HL-60/S4 treated with phorbol 12-myristate 13-acetate at 8.2 ng/mL for 4 days and 3 days (cell line): ENCODE results near the gene TMEM117.

Source experiments
- in situ Hi-C: fragments of 300-500 bp; cut with MboI; formaldehyde crosslinking; loops from 2 replicates; pipeline ENCODE4 v1.15.0; 2022; ENCODE audit warnings: low sequenced_read_pairs

TMEM117 gene

DNA sequence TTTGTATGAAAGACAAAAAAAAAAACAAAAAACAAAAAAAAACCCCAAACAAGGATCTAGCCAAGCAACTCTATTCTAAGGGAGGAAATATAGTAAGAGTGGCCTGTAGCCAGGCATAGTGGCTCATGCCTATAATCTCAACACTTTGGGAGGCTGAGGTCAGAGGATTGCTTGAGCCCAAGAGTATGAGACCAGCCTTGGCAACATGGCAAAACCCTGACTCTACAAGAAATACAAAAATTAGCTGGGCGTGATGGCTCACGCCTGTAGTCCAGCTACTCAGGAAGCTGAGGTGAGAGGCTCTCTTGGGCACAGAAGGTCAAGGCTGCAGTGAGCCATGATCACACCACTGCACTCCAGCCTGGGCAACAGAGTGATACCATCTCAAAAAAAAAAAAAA is 47.9 kb downstream of the TMEM117 start:
- in situ Hi-C loops: no loop called here

DNA sequence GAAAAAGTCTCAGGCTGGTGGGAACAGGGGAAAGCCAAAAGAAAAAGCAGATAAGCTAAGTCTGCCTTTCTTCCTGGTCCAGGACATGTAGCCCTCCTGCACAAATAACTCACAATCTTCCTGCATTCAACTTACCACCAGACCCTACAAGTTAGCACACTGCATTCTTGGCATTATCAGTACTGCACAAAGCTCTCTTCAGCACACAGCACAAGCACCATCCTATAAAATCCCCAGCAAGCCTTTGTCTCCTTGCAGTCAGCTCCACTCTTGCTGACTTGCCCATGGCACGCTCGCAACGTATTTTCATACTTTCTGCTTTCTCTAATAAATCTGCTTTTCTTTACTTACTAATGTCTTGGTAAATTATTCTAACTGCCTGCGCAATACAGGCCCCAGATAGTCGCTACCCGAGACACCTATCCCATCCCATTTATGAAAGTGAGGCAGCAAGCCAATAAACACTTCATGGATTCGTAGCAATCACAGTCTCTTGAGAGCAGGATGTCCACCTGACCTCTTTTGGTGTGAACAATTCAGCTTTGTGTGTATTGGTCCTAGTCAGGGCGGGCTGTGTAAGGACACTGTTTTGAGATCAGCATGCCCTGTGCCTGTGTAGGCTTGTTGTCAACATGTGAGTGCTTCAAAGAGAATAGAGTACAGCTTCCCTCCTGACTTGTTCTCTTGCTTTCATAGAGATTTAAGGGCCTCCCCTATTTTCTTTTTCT is 49.0 kb downstream of the TMEM117 start:
- in situ Hi-C loops: no loop called here

DNA sequence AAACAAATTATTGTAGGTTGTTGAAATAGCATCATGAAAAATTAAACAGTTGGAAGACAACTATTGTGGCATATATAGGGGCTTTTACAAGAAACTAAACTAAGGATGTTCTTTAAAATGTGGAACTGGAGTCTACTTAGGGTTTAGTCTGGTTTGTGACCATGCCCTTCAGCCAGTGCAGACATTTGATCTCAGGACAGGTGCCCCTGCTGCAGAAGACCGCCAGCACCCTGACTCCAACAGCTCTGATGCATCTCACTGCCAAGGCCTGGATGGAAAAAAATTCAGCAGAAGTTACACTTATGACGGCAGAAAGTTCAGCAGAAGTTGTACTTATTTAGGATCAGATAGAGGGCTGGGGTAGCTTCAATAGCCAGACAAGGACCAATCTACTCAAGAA is 51.5 kb downstream of the TMEM117 start:
- in situ Hi-C loops: no loop called here

DNA sequence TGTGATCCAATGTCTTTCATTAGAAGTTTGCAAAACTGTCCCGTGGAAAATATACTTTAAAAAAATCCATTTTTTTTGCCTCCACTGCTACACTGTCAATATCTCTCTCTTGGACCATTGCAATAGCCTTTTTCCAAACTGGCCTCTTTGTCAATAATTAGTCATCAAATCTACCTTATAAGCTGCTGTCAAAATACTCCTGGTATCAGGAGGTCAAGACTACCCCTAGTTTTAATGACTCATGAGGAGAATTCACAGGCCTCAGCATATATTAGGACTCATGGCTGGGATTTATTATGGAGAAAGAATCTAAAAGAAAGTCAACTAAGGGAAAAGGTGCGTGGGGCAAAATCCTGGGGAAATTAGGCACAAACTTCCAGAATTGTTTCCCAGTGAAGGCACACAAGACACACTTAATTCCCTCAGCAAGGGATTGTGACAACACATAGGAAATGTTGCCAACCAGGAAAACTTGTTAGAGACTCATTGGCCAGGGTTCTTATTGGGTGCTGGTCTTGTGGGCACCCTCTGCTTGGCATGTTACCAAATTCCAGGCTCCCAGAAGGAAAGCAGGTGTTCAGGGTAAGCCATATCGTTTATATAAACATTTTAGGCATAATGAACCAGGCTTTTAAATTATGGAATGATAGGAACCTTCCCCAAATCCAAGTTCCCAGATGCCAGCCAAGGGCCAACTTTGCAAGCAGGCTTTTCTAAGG is 56.1 kb downstream of the TMEM117 start:
- in situ Hi-C loops: no loop called here

DNA sequence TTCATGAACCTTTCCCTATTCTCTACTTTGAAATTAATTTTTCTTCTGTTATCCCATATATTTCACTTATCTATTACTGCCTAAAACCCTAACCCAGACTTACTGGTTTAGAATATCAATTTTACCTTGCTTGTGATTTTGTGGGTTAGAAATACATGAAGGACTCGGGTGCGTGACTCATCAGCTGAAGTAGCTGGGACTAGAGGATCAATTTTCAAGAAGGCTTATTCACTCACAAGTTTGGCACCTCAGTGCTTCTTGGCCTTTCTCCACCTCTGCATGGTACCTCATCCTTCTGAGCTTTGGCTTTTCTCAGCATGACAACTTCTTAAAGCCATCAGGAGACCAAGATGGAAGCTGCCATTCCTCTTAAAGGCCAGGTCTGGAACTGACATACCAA is 57.8 kb downstream of the TMEM117 start:
- in situ Hi-C loops: no loop called here

DNA sequence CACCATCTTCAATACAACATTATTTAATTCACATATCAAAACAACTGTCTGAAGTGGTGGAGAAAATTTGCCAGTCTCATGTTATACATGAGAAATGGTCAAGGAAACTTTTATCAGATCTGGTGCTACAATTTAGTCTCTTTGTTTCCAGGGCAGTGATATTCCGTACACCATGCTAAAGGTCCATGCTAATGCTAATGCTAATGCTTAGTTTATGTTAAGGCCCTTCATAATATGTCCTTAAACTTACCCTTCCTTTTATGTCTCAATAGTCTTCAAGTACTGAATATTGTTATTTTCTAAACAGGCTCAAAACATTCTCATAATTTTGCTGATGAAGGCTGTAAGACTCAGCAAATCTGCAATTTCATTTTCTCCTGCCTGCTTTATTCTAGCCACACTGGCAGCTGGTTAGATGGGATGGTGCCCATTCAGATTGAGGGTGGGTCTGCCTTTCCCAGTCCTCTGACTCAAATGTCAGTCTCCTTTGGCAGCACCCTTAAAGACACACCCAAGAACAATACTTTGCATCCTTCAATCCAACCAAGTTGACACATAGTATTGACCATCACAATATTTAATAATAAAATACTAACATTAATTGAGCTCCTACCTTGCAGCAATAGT is 59.8 kb downstream of the TMEM117 start:
- in situ Hi-C loops: no loop called here

DNA sequence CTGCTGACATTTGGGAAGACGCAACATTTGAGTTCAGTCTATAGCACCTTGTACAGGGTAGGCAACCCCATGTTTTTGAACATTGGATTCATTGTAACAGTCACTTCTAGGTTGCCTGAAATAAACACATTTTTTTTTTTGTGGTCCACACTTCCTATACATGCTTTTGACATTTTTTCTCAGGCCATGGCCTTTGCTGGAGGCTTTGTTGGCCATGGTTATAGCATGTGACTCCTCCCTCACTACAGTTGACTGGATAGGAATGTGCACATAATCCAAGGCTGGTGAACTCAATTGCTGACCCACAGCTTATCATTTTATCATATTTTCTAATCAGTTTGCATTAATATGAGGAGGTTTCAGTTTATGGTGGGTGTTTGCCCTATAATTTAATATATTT is 60.6 kb downstream of the TMEM117 start:
- in situ Hi-C loops: no loop called here

DNA sequence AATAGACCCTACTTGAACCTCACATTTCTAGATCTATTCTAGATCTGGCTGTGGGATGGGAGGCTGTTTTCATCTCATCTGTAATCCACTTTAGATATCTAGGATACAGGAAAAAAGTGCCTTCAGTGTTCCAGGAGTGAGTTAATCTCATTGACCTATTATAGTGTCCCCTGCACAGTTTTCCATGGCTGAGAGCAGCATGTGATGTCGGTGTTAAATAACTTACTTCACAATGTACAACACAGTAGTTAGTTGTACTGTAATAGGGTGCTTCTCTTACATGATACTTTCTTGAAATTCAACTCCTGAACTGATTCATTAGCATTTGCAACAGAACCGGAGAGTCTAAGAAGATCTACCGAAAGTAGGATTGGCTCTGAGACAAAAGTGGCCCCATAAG is 62.6 kb downstream of the TMEM117 start:
- in situ Hi-C loops: no loop called here

DNA sequence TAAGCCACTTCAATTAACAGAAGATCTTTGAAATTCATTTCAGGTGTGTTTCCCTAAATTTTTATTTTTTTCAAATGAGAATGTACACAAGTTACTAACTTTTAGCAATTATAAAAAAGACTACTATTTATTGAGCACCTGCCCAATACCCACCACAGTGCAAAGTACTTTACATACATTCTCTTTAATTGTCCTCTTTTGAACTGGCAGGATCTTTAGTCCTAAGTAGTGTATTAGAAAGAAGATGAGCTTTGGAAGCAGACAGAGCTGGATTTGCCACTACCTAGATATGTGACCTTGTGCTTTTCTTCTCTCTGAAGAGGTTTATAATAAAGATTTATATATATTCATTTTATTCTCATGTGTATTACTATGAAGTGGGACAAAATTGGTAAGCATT is 63.7 kb downstream of the TMEM117 start:
- in situ Hi-C loops: no loop called here

DNA sequence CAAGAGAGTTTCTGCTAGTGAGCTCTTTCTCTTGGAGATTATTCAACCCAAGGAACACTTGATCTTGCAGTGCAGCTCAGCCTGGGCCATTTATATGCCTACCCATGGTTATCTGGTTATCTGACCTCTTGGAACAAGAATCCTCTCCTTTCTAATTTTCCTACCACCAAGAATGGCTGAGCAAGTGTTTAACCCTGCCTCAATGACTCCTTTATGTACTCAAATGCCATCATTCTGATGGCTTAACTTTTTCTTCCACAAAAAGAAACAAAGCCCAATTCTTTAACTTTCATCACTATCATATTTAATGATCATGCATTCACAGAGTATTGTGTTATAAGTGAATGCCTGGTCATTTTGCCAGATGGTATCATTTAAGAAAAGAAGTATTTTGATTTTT is 67.8 kb downstream of the TMEM117 start:
- in situ Hi-C loops: no loop called here

DNA sequence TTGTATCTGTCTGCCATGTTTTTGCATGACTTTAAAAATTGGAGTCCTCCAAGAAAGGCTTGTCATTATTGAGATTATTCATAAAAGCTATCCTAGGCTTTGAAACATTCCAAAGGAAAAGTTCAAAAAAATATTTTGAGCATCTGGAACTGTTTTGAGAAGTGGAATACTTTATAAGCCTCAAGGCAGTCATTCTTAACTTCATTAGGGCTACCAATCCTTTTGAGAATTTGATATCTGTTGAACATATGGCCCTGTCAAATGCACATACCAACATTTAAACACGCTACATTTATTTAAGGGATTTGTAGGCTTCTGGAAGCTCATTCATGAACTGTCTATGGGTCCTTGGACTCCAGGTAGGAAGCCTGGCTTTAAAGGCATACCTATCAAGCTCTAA is 77.0 kb downstream of the TMEM117 start:
- in situ Hi-C loops: no loop called here

DNA sequence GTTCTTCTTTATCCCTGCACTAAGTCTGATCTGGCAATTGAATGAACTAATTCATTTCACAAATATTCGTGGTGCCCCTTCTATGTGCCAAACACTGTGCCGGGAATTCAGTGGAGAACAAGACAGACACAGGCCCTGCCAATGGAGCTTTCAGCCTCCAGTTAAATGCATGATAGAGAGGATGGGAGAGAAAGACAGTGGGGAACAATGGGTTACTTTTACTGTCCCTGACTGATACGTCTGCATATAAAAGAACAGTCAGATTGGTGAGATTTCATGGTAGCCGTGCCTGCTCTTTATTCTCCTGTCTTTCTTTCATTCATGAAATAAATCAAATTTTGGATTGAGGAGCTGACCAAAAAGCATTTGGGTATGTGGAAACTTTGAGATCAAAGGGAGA is 78.5 kb downstream of the TMEM117 start:
- in situ Hi-C loops: no loop called here

DNA sequence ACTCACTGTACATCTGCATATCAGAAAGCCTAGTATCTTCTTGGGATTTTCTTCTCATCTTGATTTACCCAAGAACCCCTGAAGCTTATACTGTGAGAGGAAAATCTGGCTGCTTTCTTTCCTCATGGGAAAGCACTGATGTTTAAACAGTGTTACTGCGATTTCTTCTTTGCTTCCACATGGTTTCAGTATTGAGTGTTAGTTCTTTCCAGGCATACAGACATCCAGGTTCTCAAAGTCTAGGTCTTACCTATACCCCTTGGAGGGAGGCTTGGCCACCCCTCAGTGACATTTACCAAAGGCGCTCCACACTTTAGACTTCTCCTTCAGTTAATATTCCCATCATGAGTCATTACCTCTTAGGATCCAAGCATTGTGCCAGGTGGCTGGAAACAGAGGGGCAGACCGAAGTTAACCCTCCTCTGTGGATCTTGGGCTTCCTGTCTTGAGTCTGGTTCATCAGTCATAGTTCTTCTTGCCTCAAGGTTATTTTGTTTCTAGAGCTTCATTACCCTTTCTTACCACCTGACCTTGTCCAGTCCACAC is 79.1 kb downstream of the TMEM117 start:
- in situ Hi-C loops: no loop called here

DNA sequence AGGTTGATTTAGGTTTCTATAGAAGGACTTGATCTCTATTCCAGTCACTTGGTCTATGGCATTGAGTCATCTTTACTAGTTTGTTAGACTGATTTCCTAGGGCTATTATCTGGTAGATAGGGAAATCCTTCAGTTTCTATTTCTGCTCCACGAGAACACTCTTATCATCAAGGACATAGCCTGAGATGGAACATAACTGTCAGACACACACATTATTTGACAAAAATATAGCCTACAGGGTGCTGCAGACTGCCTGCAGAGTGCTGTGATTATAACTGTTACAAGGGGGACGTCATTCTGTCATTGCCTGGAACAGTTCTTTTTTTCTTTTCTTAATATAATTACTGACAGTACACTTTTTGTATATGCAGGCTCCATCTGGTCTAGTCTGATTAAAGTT is 82.0 kb downstream of the TMEM117 start:
- in situ Hi-C loops: no loop called here

DNA sequence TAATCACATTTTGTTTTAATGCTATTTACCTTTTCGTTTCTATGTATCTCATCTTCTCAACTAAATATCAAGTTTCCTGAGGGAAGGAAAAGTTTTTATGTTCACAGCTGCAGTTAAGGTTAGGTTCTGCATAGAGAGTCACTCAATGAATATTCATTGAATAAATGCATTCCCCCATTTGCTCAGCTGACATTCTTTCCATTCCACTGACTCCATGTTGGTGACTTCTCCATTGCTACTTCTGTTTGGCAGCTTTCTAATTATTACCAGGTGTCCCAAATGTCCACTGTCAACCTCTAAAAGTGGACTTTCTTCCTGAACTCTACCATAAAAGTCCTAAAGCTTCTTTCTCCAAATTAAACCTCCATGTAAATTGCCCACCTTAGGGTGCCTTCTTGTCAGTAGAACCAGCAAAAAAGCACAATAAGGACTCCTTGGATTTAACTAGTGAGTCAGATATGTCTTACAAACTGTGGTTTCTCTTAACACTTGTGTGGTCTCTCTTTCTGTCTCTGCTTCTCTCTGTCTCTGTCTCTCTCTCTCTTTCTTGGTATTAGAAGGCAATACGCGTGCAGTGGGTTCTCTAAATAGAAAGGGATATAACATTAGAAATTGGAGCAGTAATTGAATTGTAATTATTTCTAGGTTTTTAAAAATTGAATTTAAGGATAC is 85.9 kb downstream of the TMEM117 start:
- in situ Hi-C loops: no loop called here

DNA sequence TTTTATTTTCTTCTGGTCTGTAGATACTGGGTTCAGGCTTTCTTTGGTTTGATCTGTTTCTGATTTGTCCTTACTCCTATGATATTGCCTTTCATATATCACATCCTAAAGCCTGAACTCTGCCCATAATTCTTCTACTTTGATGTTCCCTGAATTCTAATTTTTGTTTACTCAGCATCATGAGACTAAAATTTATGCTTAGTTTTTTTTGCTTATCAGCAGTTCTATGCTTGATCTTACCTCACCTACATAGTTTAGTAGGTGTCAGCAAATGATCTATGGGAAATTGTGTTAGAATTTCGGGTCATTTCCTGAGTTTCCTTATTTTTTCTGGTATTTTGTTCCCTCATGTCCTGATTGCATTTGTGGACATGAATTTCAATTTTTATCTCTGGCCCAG is 94.2 kb downstream of the TMEM117 start:
- in situ Hi-C loops: no loop called here

DNA sequence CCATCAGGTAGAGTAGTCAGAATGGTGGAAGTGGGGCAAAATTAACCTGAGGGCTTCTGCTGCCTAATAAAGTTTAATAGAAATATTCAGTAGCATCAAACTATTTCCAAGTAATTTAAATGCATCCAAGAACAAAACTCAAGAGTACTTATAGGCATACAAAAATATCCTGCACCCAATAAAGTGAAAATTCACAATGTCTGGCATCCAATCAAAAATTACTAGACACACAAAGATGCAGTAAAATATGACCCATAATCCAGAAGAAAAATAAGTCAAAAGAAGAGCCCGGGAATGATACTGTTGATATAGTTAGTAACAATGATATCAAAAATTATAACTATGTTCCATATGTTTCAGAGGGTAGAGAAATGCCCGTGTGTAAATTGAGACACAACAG is 95.3 kb downstream of the TMEM117 start:
- in situ Hi-C loops: no loop called here

DNA sequence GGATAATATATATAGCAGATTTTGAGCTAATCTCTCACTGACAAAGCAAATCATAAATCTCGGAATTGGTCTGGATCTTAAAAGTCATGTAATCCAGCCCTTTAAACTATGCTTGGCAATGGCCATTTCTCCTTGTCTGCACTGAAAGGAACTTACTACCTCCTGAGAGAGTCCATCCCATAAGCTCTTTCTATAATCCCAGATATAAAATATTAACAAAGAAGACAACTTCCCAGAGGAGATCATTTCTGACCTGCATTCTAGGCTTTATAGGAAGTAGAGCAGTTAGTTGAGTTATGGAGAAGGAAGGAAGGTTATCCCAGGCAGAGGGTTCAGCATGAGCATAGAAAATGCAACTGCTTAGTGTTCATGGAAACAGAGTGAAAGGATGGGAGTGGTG is 99.7 kb downstream of the TMEM117 start:
- in situ Hi-C loops: no loop called here

DNA sequence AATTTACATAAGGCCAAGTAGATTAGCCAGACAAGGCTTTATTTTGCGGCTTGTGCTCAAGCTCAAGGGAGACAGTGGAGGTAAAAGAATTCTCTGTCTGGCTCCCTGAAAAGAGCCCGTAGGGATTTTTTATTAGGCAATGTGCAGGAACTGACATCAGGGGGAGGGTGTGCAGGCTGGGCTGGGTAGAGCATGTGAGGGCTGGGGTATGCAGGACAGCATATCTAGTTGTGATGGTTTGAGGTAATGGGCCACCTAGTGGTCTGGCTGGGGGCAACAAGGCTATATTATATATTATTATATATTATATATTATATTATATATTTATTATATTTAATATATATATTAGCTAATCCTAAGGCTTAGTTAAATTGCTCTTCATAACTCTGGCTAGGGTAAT is 102.1 kb downstream of the TMEM117 start:
- in situ Hi-C loops: no loop called here

DNA sequence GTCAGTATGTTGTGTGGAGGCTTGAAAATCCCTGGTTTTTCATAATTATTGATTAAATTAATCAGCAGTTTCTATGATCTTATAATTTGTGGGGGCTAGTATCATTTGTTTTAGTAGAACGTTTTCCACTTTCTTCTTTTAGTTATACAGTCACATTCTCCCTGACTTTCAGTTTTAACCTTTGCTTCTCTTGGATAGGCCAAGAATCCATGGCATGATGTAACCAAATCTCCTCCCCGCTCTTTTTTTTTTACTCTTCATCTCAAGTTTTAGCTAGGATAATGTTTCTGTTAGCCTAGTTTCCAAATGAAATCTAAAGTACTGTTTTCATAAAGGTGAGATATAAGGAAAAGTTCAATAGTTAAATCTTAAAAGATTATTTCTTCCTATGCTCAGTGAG is 106.5 kb downstream of the TMEM117 start:
- in situ Hi-C loops: no loop called here

DNA sequence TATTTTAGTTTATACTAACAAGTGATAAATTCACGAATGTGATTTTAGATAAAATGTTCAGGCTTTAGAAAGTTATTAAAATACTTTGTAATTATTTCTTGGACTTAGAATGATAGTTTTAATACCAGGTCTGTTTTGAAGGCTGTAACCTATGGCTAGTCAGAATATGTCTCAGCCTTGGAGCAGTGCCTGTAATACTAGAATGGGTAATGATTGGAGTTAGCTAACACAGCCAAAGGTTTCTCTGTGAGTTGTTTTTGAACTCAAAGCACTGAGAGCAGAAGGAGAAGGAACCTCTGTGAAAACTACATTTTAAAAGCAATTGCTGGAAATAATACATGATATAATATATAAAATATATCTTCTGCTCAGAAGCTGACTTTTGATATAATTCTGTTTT is 110.1 kb downstream of the TMEM117 start:
- in situ Hi-C loops: no loop called here
